ENCODE results near the gene PHC2.

Gene PHC2, protein sequence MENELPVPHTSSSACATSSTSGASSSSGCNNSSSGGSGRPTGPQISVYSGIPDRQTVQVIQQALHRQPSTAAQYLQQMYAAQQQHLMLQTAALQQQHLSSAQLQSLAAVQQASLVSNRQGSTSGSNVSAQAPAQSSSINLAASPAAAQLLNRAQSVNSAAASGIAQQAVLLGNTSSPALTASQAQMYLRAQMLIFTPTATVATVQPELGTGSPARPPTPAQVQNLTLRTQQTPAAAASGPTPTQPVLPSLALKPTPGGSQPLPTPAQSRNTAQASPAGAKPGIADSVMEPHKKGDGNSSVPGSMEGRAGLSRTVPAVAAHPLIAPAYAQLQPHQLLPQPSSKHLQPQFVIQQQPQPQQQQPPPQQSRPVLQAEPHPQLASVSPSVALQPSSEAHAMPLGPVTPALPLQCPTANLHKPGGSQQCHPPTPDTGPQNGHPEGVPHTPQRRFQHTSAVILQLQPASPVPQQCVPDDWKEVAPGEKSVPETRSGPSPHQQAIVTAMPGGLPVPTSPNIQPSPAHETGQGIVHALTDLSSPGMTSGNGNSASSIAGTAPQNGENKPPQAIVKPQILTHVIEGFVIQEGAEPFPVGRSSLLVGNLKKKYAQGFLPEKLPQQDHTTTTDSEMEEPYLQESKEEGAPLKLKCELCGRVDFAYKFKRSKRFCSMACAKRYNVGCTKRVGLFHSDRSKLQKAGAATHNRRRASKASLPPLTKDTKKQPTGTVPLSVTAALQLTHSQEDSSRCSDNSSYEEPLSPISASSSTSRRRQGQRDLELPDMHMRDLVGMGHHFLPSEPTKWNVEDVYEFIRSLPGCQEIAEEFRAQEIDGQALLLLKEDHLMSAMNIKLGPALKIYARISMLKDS

DNA sequence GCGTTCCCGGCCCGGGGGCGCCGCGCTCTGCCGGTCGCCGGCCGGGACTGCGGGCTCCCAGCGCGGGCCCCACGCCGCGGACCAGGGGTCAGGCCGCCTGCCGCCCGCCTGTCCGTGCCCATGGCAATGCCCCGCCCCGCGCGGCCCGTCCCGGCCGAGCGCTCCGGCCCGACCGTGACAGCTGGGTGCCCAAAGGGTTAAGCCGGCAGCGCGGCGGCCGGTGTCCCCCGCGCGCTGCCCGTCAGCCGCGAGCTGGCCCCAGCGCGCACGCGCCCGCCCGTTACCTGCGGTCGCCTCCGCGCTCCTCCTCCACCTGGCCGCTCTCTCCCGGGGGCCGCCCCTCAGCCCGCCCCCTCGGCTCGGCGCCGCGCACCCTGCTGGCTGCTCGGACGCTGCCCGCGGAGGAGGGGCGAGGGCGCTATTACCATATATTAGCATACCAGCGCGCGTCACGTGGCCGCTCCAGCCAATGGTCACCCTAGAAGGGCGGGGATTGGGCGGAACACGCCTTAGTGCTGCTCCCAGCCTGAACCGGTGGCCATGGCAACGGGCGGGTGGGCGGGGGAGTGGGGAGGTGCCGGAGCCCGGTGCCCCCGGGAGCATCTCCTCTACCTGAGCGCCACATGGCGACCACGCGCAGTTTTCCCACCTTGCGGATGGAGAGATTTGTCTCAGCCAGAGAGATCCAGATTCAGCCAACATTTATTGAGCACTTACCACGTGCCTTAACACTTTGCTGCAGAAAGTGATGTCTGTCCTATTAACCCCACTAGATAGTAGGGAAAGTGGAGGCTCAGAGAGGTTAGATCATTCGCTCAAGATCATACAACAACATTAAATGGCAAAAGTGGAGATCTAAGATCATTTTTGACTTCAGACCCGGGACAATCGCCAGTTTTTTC is at the start of gene PHC2:
TSS of gene PHC2 (minus strand) at position 404 of the 902 bp plus-strand sequence. CDS start 55,556 bp downstream, outside the sequence.
- DNase-seq (ENCODE audit: low read depth): peak; percentile 90
- peak within 1 kb of the TSS; percentile 67 for H3K4me3 ChIP-seq (ENCODE audit: low read depth, low read length)

DNA sequence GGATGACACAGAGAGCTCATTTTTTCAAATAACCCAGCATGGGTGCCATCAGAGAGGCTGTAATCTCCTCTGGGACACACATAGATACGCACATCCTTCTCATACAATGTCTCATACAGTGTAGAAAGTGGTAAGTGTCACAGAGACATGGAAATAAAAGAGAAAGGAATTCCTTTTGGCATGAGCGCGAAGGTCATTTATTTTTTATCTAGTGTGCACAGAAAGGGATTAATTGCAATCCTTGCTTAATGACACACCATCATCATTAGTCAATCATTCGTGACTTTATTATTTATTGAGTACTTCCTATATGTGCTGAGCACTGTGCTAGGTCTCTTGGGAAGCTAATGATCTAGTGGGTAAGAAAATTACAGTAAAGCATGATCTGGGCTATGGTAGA is 46.6 kb upstream of the PHC2 start:
- H3K4me3 ChIP-seq (ENCODE audit: low read depth, low read length): no peak overlapping the region
- no peak for DNase-seq (ENCODE audit: low read depth)

DNA sequence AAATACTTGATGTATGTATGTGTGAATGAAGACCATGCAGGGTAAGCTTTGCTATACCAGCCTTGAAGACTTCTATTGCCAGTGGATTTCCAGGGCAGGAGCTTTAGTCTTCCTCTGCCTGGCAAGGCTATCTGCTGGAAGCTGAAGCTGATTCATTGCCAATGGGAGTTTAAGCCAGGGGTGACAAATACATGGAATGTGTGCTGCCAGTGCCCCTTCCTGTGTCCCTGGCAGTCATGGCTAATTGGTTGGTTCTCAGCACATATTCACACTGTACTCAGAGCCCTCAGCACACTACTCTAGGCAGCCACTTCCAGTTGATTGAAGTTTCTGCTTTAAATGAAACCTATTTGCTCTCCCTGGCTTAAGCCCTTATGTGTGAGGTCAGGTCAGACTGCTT is 43.0 kb upstream of the PHC2 start:
- no peak overlapping the region for H3K4me3 ChIP-seq (ENCODE audit: low read depth, low read length)
- DNase-seq (ENCODE audit: low read depth): no peak

DNA sequence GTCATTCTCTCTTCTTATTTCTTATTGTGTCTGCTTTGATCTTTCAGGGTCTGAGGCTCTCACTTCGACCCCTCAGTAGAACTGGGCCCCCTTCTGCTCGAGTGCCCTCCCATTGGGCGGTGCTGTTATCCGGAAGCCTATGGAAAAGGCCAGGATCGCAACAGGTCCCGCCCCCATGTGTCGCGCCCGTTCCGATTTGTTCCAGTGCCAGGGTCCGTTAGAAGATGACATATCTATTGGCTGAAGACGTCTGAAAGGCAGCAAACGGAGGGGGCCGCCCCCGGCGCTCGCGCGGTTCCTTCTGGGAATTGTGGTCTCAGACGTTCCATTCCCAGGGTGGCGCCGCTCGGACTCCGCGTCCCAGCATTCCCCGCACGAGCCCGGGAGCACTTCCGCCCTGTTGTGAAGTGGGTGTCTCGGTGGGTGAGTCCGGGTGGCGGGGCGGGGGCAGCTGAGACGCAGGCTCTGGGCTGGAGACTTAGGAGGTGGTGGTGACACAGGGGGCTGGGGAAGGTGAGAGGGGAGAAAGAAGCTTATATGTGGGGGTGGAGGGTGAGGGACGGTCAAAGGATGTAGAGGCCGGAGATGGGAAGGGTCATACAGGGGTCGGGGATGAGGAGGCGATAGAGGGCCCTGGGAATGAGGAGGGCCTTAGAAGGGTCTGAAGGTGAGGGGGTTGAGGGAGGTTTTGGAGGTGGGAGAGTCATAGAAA is 41.5 kb upstream of the PHC2 start, which contains the start of gene ZSCAN20:
TSS of gene ZSCAN20 (plus strand) at position 377 of the 712 bp plus-strand sequence. CDS start 6,644 bp downstream, outside the sequence.
- peak; percentile 95 for DNase-seq (ENCODE audit: low read depth)
- H3K4me3 ChIP-seq (ENCODE audit: low read depth, low read length): peak within 1 kb of the TSS; percentile 73

DNA sequence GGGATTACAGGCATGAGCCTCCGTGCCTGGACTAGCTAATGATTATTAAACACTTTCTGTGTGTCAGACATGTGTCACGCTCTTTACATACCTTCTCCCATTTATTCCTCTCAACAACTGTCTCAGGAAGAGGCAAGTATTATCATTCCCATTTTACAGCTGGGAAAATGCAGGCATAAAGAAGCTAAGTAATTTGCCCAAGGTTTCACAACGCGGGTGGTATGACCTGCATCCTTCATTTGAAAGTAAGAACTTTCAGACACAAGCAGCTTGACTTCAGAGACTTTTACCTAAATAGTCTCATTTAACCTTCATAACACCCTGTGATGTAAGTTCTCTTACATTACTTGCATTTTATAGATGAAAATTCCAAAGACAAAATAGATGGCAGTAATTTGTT is 40.5 kb upstream of the PHC2 start:
- DNase-seq (ENCODE audit: low read depth): no peak
- H3K4me3 ChIP-seq (ENCODE audit: low read depth, low read length): no peak overlapping the region

DNA sequence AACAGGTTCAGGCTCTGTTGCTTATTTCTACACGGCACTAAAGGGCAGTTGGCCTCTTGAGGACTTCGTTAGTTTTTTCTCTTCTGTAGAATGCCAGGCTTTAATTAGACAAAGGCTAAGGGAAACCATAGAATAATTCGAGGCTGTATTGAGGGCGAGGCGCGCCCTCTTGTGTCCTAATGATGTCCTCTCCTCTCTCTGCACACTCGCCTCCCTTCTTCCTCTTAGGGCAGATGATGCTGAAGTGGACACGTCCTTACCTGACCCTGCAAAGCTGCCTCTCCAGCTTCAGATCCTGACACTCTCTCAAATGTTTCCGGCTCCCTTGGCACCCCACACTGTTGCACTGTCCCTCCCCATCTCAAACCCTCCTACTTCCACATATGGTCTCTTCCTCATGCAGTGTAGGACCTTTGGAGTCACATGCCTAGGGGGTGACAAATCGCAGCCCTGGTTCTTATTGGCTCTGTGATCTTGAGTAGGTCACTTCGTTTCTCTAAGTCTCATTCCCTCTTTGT is 39.7 kb upstream of the PHC2 start:
- no peak overlapping the region for H3K4me3 ChIP-seq (ENCODE audit: low read depth, low read length)
- DNase-seq (ENCODE audit: low read depth): peak; percentile 63

DNA sequence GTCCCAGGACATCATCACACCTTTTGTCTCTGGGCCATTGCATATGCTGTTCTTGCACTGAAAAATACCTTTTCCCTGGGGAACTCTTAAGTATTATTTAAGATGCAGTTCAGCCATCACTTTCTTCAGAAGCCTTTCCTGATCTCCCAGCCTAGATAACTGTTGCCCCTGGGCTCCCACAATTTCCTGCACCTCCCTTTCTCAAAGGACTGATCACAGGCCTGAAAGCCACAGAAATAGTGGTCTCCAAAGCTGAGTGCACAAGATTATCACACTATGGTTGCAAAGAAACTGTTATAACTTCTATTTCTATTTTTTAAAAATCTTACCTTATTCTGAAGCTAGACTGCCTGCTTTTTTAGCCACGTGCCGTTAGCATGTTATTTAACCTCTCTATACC is 38.8 kb upstream of the PHC2 start:
- H3K4me3 ChIP-seq (ENCODE audit: low read depth, low read length): no peak overlapping the region
- DNase-seq (ENCODE audit: low read depth): no peak

DNA sequence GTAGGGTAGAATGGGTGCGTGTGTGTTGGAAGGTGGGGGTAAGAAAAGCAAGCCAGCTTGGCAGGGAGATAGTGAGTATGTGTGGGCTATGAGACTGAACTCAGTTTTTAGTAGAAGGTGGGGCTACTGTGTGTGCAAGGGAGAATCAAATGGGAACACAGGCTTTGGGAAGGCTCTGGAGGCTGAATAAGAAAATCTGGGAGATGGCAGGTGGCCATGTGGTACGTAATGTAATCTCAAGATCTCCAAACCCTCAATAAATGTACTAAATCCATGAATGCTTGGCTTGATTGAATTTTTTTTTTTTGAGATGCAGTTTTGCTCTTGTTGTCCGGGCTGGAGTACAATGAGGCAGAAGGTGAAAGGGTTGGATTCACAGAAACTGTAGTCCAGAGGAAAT is 38.1 kb upstream of the PHC2 start:
- H3K4me3 ChIP-seq (ENCODE audit: low read depth, low read length): no peak overlapping the region
- DNase-seq (ENCODE audit: low read depth): no peak

DNA sequence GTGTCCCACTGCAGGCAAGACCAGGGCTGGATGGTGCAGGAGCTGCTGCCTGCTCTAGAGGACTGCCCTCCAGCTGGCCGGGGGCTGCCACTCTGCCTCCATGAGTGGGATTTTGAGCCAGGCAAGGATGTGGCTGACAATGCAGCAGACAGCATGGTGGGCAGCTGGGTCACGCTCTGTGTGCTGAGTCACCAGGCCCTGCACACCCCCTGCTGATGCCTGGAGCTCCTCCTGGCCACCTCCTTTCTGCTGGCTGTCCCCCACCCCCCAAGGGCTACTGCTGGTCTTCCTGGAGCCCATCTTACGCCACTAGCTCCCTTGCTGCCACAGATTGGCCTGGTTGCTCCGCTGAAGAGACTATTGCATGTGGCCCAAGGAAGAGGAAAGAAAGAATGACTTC is 37.6 kb upstream of the PHC2 start:
- DNase-seq (ENCODE audit: low read depth): no peak
- H3K4me3 ChIP-seq (ENCODE audit: low read depth, low read length): no peak overlapping the region

DNA sequence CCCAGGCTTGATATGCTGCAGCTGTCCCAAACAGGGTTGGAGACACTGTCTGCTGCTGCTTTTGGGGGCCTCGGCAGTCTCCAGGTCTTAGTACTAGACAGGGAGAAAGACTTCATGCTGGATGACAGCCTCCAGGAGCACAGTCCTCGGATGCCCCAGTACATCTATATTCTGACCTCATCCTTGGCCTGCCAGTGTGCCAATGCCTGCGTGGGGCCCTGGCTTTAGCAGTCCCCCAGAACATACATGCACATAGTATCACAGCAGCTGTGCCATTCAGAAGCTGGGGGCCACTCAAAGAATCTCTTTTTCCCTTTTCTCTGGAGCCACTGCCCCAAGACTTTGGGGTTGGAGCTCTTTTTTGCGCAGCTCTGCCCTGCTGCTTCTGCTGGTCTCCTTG is 37.1 kb upstream of the PHC2 start:
- H3K4me3 ChIP-seq (ENCODE audit: low read depth, low read length): no peak overlapping the region
- no peak for DNase-seq (ENCODE audit: low read depth)

DNA sequence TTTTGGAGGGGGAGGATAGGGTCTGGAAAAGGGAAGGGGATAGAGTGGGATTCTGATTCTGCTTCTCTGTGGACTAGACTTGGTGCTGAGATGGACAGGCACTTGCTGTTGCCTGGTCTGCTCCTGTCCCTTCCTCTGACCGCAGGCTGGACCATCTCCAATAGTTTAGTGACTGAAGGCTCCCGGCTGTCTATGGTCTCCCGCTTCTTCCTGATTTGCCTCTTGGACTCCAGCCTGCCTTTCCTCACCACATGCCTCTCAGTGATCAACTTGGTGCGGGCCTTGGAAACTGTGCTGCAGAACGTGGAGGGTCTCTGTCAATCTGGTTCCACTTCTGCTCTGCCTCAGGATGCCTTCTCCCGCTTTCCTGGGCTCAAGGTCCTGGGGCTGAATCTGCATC is 35.3 kb upstream of the PHC2 start:
- DNase-seq (ENCODE audit: low read depth): no peak
- H3K4me3 ChIP-seq (ENCODE audit: low read depth, low read length): no peak overlapping the region

DNA sequence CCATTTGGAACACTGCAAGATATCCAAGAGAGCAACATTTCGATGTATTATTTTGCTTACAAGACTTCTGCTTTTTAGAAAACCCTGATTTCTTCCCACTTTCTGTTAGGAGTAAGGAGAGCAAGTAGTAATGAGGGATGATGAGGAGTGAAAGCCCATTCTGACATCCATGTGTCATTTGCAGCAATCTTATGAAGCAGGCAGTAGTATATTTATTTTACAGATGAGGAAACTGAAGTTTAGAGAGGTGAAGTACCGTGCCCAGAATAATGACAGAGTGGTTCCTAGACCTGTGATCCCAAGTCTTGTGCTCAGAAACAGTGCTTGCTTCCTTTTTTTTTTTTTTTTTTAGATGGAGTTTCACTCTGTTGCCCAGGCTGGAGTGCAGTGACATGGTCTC is 34.4 kb upstream of the PHC2 start:
- no peak for DNase-seq (ENCODE audit: low read depth)
- no peak overlapping the region for H3K4me3 ChIP-seq (ENCODE audit: low read depth, low read length)

DNA sequence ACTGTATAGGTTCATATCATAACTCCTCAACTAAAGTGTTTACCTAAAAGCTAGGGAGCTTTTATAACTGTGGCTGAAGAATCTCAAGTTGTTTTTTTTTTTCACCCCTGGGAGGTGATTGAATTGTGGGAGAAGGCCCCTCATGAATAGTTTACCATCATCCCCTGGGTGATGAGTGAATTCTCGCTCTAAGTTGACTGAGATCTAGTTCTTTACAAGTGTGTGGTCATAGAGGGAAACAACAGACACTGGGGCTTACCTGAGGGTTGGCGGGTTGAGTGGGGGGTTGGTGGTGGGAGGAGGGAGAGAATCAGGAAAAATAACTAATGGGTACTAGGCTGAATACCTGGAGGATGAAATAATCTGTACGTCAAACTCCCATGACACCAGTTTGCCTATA is 33.7 kb upstream of the PHC2 start:
- no peak for DNase-seq (ENCODE audit: low read depth)
- no peak overlapping the region for H3K4me3 ChIP-seq (ENCODE audit: low read depth, low read length)

DNA sequence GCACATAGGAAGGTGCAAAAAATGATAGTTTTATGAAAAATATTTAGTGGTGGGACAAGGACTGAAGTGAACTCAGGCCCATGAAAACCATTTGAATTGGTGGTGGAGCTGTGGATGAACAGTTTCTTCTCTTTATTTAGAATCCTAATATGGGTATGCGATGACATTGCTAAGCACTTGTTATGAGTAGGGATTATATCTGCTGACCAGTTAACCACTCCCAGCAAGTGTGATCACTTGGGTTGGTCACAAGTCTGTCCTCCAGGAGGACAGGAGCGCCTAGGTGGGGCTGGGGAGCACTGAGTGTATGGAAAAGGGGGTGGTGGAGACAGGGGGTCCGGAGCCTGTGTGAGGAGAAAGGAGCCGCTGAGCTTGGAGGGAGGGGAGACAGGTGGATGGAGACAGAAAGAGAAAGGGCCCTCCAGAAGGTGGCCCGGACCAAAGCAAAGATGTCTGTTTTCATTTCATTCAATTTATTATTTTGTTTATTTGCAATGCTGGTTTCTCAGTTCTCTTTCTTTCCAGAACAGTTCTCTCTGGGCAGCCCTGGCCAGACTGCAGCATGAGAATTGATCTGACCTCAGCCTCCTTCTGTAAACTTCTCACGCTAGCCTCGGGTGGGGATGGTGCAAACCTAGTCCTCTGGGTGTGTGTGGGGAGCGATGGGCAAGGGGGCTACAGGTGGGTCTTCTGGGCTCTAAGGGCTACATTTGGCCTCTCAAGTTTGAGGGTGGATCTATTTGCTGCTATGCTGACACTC is 31.7 kb upstream of the PHC2 start:
- H3K4me3 ChIP-seq (ENCODE audit: low read depth, low read length): no peak overlapping the region
- DNase-seq (ENCODE audit: low read depth): no peak

DNA sequence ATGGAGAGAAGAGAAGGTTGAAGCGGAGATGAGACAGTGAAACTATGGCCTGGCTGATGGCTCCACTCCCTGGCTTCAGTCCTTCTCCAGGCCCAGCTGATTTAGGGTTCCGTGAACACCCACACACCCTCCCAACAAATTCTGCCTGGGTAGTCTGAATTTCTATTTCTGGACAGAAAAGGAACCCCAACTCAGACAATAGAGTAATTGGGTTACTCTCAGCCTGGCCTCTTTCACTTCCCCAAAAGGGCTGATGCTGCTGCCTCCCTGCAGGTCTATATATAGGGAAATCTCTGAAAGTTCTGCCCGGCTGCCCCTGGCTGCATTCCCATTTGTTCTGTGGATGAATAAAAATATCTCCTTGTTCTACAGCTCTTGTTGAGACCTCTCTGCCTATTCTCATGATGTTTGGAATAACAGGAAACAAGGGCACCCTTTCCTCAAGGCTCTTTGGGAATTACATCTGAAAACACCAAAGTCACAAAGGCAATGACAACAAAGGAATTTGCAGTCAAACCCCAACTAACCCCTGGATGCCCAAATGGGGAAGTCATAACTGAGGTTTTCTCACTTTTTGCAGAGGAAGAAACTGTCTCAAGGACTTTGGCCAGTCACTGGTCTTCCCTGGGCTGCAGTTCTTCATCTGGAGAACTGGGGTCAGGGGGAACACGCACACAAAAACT is 30.2 kb upstream of the PHC2 start:
- H3K4me3 ChIP-seq (ENCODE audit: low read depth, low read length): no peak overlapping the region
- no peak for DNase-seq (ENCODE audit: low read depth)

DNA sequence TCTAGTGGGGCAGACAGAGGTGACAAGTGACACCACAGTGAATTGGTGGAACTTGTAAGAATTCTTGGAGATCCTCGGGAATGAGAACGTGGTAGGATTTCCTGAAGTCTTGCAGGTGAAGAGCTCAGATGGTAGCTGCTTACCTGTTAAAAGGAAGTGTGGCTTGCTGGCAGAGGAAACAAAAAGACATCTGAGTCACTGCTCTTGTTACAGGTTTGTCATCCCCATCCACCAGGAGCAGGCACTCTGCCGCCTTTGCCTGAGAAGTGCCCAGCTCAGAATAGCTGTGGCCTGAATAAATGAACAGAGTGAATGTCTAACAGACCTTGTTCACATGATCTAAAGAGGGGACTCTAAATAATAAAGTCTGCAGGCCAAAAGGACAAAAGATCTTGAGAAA is 29.2 kb upstream of the PHC2 start:
- DNase-seq (ENCODE audit: low read depth): no peak
- no peak overlapping the region for H3K4me3 ChIP-seq (ENCODE audit: low read depth, low read length)

DNA sequence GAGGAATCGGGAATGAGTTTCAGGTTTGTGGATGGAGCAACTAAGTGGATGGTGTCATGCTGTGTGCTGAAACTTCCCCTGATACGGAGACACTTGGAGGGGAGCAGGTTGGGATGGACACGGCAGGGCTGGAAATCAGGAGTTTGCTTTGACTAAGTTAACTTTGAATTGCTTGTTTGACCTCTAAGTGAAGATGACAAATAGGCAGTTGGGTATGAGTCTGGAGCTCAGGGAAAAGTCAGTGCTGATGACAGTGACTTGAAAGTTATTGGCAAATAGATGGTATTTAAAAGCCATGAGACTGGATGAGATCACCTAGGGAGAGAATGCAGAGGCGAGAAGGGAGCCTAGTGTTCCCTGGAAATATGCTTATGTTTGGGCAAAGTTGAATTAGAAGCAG is 28.8 kb upstream of the PHC2 start:
- DNase-seq (ENCODE audit: low read depth): peak; percentile 42
- H3K4me3 ChIP-seq (ENCODE audit: low read depth, low read length): no peak overlapping the region

DNA sequence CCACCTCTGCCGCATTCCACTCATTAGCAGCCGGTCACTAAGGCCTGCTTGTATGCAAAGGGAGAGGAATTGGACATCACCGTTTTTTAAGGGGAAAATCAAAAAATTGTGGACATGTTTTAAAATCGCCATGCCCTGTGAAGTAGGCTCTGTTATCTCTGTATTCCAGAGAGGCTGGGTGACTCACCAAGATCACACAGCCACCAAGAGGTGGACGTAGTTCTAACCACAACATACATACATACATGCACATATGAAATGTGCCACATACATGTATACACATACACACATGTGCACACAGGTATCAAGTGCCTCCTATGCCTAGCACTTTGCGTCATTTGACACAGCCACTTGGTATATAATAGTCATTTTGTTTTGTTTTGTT is 25.6 kb upstream of the PHC2 start:
- no peak overlapping the region for H3K4me3 ChIP-seq (ENCODE audit: low read depth, low read length)
- DNase-seq (ENCODE audit: low read depth): no peak
